GM18505 (cell line): ENCODE measurements around the gene OTULINL.
A peak's percentile ranks its signal among the peaks of the same experiment; 100 is the strongest.

Experiments
- ATAC-seq: cut with Tn5 transposase; IDR thresholded peaks from one replicate; pipeline ENCODE4 v1.9.1; 2021; ENCODE audit not compliant: unreplicated experiment
- POLR2A ChIP-seq: IDR thresholded peaks from 4 replicates; pipeline ENCODE4 v1.6.1; 2011; ENCODE audit warnings: borderline replicate concordance; ENCODE audit not compliant: insufficient read depth, insufficient read length; ENCODE audit errors: extremely low read depth

The OTULINL gene

DNA sequence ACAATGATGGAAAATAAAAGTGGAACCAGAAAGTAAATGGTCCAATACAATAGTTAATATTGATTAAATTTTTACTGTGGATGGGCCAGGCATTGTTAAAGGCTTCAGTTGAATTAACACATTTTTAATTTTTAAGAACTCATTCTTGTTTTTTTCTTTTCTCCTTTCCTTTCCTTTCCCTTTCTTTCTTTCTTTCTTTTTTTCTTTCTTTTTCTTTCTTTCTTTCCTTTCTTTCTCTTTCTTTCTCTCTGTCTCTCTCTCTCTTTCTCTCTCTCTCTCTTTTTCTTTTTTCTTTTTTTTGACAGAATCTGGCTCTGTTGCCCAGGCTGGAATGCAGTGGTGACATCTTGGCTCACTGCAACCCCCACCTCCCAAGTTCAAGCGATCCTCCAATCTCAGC lies 13.3 kb upstream of the OTULINL start:
- no peak for TF ChIP-seq POLR2A
- no peak for ATAC-seq

DNA sequence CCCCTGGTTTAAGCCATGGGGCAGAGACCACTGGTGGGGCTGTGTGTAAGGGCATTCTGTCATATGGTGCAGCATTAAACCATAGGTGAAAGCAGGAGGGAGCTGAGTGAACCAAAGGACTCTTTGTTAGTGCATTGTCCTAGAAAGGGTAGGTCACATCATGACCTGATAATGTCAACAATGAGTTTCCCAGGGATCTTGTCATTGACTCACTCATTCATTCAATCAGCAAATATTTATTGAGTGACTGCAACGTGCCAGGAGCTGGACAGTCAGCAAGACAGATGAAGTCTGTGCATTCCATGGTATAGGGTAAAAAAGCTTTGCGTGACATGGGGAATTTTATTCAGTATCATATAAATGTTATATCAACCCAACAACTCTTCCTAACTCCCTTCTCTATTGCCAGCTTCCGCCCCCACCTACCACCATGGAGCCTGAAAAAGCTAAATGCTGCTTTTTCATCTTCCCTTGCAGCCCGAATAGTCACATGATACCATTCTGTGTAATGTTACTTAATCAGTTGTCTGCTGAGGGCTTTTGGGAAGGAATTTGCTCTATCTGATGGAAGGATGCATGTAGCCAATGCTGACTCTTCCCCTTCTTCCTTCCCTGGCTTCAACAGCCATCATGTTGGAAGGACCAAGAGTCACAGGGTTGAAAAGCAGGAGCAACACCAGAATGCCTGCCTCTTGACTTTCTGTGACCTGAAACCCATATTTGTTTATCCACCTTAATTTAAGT lies 11.5 kb upstream of the OTULINL start:
- ATAC-seq: no peak
- TF ChIP-seq POLR2A: no peak

DNA sequence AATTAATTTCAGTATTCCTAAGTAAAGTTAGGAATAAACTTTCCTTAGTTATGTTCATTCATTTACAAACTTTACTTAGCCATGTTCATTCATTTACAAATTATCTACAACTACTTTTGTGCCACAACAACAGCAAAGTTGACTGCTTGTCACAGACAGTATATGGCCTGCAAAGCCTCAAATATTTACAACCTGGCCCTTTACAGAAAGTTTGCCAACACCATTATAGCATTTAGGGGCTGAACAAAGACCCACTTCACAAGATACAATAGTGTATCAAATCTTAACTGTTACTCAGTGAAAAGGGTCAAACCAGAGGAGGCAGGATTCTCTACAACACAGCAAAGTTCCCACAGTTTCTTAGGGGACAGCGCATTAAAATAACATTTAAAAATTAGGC lies 9.7 kb upstream of the OTULINL start:
- no peak for ATAC-seq
- TF ChIP-seq POLR2A: no peak

DNA sequence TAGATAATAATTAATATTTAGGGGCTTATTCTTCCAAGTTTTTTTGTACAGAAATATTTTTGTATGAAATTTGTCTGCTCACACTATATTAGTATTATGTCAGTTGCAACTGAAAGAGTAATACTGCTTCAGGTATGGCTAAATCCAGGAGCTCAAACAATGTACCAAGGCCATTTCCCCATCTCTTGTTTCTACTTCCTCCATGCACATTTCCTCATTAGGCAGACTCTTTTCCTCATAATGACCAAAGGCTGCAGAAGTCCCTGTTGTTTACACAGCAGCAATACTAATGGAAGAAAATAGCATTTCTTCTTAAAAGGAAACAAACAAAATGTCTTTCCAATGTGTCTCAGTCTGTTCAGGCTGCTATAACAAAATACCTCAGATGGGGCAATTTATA lies 9.2 kb upstream of the OTULINL start:
- TF ChIP-seq POLR2A: no peak
- no peak for ATAC-seq

DNA sequence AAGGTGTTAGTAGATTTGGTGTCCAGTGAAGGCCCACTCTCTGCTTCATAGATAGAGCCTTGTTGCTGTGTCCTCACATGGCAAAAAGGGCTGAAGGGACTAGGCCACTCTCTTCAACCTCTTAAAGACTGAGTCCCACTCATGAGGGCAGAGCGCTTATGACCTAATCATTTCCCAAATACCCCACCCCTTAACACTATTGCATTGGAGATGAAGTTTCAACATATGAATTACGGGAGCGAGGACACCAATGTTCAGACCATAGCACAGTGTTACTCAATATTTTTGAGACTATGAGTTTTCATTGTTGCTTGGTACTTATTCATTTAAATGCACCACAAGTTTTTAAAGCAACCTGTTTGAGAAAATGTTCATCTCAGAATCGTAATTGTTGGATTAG lies 8.8 kb upstream of the OTULINL start:
- no peak for TF ChIP-seq POLR2A
- ATAC-seq: no peak

DNA sequence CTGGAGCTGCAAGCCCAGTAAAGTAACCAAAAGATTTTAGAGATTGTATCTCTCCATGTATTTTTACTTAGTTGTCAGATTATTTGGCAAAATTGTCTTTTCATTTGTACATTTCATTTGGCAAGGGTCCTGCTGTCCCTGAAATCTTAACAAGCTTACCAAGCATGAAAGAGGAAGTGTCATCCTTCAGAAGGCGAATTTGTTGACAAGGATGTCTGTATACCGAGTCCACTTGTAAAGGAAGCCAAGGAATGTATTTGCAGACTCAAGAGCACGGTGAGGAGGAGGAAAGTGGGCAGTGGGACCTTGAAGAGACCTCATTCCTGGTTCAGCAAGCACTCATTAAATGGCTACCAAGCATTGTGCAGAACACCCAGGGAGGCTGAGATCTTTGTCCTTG lies 7.5 kb upstream of the OTULINL start:
- no peak for TF ChIP-seq POLR2A
- no peak for ATAC-seq

DNA sequence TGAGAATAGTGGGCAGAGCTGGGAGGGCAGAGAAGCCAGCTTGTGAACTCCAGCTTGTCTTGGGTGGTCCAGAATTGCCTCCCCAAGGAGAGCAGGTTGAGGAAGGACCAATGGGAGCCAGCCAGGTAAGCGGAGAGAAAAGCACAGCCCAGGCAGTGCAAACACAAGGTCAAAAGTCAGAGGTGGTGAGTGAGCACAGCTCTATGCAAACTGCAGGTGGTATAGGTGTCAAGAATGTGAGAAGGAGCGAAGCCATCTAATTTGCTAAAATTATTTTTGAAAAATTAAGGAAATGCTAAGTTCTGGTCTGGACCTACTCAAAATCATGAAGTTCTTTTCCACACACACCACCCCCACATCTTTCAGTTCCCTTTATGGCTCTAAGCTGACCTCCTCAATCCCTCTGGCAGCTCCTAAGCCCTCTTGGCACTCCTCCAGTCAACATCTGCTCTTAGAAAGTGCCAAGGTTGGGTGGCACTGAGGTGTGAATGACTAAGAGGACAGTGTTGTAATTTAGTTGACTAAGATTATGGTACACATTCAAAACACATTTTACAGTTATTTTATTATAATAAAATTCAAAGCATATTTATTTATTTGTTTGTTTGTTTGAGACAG lies 6.6 kb upstream of the OTULINL start:
- no peak for ATAC-seq
- TF ChIP-seq POLR2A: no peak

DNA sequence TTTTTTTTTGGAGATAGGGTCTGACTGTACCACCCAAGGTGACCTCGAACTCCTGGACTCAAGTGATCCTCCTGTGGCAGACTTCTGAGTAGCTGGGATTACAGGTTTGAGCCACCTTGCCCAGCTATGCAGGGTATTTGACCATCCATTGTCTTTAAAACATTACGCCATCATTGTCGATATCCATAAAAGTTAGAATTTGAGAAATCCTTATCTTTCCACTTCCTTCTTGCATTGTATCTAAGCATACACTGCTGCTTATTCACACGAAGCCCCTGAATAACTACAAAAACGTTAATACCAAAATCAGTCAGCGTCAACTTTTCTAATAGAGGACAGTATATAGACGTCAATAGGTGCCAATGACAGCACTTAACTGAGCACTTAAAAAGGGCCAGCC lies 5.4 kb upstream of the OTULINL start:
- no peak for TF ChIP-seq POLR2A
- no peak for ATAC-seq

DNA sequence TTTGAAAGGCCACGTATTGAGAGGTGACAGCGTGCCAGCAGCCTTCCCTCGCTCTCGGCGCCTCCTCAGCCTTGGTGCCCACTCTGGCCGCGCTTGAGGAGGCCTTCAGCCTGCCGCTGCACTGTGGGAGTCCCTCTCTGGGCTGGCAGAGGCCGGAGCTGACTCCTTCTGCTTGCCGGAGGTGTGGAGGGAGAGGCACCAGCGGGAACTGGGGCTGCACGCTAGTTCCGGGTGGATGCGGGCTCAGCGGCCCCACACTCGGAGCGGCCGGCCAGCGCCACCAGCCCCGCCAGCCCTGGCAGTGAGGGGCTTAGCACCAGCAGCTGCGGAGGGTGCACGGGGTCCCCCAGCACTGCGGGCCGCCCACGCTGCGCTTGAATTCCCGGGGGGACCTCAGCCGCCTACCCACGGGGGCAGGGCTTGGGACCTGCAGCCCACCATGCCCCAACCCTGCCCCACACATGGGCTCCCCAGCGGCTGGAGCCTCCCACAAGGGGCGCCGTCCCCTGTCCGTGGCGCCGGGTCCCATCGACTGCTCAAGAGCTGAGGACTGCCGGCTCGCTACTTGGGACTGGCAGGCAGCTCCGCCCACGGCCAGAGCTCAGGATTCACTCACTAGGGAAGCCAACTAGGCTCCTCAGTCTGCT lies 4.4 kb upstream of the OTULINL start:
- no peak for ATAC-seq
- no peak for TF ChIP-seq POLR2A

DNA sequence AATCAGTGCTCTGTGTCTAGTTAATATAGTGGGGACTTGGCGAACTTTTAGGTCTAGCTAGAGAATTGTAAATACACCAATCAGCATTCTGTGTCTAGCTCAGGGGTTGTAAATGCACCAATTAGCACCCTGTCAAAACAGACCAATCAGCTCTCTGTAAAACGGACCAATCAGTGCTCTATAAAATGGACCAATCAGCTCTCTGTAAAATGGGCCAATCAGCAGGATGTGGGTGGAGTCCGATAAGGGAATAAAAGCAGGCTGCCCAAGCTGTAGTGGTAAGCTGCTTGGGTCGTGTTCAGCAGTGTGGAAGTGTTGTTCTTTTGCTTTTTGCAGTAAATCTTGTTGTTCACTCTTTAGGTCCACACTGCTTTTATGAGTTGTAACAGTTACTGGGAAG lies 3.6 kb upstream of the OTULINL start:
- TF ChIP-seq POLR2A: no peak
- no peak for ATAC-seq

DNA sequence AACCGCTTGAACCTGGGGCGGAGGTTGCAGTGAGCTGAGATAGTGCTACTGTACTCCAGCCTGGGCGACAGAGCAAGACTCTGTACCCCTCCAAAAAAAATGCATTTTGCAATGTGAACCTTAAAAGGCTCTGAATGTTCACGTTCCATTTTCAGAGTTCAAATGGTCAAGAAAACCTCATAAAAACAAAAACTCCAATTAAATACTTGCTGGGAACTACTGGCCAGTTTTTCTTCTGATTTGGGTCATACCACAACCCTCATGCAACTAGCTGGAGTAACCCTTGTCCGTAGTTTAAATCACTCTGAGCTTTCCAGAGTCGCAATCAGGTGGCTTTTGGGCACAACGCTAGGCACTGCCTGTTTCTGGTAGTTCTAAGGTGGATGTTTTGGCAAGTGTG lies 2.3 kb upstream of the OTULINL start:
- no peak for TF ChIP-seq POLR2A
- ATAC-seq: no peak

DNA sequence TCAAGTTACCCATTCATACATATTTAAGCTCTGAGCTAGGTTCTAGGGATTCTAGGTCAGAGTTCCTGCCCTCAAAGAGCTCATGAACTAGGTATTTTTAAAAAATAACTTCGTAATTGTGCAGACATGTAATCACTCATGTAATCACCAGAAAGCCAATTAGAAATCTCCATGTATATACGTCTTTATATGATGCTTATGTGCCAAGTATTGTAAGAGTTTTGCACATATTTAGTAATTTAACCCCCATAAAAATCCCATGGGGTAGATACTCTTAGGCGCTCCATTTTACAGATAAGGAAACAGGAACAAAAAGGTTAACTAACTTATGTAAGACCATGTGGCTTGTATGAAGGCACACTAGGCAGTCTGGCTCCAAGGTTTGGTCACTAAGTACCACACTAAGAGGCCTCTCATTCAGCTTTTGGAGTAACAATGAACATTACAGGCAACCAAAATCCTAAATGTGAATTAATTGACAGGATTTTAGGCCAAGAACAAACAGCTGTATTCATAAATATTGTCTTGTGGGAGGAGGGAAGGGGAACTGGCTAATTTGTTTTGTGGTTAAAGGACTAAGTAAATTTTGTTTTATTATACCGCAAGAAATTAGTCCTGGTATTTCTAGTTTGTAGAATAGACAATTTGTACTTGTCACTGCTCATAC lies 1.7 kb upstream of the OTULINL start:
- TF ChIP-seq POLR2A: no peak
- no peak for ATAC-seq

DNA sequence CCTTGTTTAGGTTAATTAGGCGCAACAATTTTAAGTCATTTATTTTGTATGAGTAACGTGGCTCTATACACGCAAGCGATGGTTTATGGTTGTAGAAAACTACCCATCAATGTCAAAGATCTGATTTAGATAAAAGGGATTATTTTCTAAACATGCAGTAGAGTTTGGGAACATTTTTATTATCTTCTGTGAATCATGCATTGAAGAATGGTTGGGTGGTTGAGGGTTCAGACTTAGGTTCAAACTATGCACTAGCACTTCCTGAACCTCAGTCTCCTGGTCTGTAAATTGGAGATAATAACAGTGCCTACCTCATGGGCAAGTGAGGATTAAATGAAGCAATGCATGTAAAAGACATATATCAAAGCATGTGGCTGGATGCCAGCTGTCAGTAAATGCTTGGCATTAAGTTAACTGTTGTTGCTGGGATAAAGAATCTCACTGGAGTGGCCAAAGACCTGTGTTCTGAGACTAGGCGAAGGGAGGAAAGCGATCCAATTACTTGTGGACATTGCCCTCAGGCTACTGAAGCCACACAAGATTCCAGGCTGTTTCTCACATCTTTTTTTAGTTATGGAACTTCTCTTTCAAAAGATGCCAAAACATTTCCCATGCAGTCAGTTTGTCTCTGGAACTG lies 1.1 kb upstream of the OTULINL start:
- no peak for ATAC-seq
- TF ChIP-seq POLR2A: no peak

DNA sequence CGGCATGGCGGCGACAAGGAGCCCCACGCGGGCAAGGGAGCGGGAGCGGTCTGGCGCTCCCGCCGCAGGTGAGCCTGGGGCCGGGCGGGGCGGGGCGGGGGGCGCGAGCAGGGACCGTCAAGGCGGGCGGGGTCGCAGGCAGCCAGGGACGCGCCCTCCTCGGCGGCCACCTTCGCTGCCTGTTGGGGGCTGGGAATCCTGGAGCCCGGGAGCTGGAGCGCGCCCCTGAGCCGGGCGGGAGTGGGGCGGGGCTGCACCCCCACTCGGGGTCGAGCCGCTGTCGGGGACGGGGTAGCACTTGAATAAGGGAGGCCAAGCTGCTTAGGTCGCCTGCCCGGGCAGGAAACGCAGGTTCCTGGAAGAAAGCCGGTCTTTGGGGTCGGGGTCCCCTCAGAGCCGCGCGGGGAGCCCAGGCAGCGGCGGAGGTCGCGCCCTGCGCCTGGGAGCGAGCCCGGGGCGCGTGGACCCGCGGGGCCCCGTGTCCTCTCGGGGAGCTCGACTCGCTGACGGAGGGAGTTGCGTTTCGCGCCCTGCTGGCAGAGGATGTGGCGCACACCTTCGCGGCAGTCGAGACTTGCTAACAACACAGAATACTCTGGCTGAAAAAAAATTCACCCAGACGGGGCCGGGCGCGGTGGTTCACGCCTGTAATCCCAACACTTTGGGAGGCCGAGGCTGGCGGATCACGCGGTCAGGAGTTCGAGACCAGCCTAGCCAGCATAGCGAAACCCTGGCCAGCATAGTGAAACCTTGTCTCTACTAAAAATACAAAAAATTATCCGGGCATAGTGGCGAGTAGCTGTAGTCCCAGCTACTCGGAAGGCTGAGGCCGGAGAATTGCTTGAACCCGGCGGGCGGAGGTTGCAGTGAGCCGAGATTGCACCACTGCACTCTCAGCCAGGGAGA lies 552 bp downstream of the OTULINL start:
- no peak for TF ChIP-seq POLR2A
- peak; percentile 78 for ATAC-seq
